HG03521 (cell line): ENCODE measurements around the gene PIGB.
"Not testable (repeated sequence)": the region's sequence is repeated elsewhere in the genome, so short reads cannot be mapped to it uniquely, and the experiment has no call there.

ENCODE experiments used
- ATAC-seq: cut with Tn5 transposase; IDR thresholded peaks from one replicate; pipeline ENCODE4 v1.9.1; 2021; ENCODE audit warnings: mild to moderate bottlenecking, moderate library complexity; ENCODE audit not compliant: unreplicated experiment

PIGB gene

GRCh38 chr15:55372701-55373440 is 53.8 kb downstream of the PIGB start:
- ATAC-seq: no peak

GRCh38 chr15:55379095-55379494 is 60.1 kb downstream of the PIGB start:
- no peak for ATAC-seq

GRCh38 chr15:55381595-55381994 is 62.6 kb downstream of the PIGB start:
- ATAC-seq: no peak

GRCh38 chr15:55383687-55384086 is 64.7 kb downstream of the PIGB start:
- ATAC-seq: no peak

- ATAC-seq: no peak
Observed at GRCh38 chr15:55387027-55387426, 68.0 kb downstream of the PIGB start.

GRCh38 chr15:55389264-55389607 is 70.2 kb downstream of the PIGB start:
- ATAC-seq: no peak

- ATAC-seq: no peak
Observed at GRCh38 chr15:55394694-55395093, 75.7 kb downstream of the PIGB start.

- ATAC-seq: no peak
Observed at GRCh38 chr15:55398243-55398642, 79.2 kb downstream of the PIGB start.

- ATAC-seq: not testable (repeated sequence)
Observed at GRCh38 chr15:55400050-55400449, 81.0 kb downstream of the PIGB start.

- ATAC-seq: no peak
Observed at GRCh38 chr15:55401786-55402246, 82.8 kb downstream of the PIGB start.

- ATAC-seq: no peak
Observed at GRCh38 chr15:55402707-55403106, 83.7 kb downstream of the PIGB start.

GRCh38 chr15:55403531-55403930 is 84.5 kb downstream of the PIGB start:
- no peak for ATAC-seq
